ENCODE data around the gene GOLGA8T. TPM values are rescaled to one million over a fixed set of nuclear protein-coding genes. Genes with fewer than 3 reads are reported as not detected.
"Not testable (repeated sequence)": the region's sequence is repeated elsewhere in the genome, so short reads cannot be mapped to it uniquely, and the experiment has no call there.

GOLGA8T gene
- polyA plus RNA-seq, 1 of the 3 experiments (the other 2 are of a cell fraction): not detected

DNA sequence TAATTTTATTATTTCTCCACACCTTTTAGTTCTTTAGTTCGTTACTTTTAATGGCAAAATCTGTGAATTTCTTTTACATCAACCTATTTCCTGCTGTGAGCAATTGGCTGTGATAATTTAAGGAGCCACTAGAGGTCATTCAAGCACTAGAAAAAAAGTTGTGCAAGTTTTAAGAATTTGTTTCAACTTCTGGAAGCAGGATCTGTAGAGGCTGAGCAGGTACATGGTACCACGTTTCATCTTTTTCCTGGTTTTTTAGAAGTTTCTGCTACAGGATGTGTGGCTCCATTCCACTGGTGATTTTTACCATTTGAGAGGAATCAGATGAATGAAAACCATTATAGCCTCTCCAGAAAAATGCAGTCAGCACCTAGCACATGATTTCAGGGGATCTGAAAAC is 4.8 kb upstream of the GOLGA8T start:
- H3K4me1 ChIP-seq (ENCODE audit: control insufficient read depth in 1 of 2, insufficient read depth in 2 of 2, low read depth in 1 of 2, low read length in 1 of 2); H3K36me3 ChIP-seq (replicated peaks in 1 of 2; ENCODE audit: control insufficient read depth in 1 of 2, insufficient read depth in 2 of 2, low read length in 1 of 2); H4K20me1 ChIP-seq (ENCODE audit: insufficient read depth); H2AFZ ChIP-seq (ENCODE audit: low read depth); H3F3A ChIP-seq (replicated peaks; ENCODE audit: insufficient read depth); H3K27ac ChIP-seq (ENCODE audit: low read depth in 2 of 2, low read length in 1 of 2); H3K79me2 ChIP-seq (ENCODE audit: insufficient read depth); H3K9me3 ChIP-seq; POLR2A ChIA-PET; DNase-seq; H3K9me2 ChIP-seq; H3K4me3 ChIP-seq (ENCODE audit: low read depth in 2 of 2, low read length in 1 of 2); CTCF ChIA-PET; H3K9ac ChIP-seq; H3K4me2 ChIP-seq; H3K27me3 ChIP-seq (ENCODE audit: insufficient read depth): not testable (repeated sequence)
- WGBS (ENCODE audit: low lambda C conversion rate): 0% methylated on average over 2 of the region's 2 CpGs
- TF ChIP-seq CTCF (IDR thresholded peaks at IDR 0.05): peak; percentile 26; the same call in 1 of the 2 replicates
- TF ChIP-seq RAD21 (IDR thresholded peaks at IDR 0.05; ENCODE audit: low read length): 0 out of 2 replicates have a peak, but pooled peaks have one; percentile 6

DNA sequence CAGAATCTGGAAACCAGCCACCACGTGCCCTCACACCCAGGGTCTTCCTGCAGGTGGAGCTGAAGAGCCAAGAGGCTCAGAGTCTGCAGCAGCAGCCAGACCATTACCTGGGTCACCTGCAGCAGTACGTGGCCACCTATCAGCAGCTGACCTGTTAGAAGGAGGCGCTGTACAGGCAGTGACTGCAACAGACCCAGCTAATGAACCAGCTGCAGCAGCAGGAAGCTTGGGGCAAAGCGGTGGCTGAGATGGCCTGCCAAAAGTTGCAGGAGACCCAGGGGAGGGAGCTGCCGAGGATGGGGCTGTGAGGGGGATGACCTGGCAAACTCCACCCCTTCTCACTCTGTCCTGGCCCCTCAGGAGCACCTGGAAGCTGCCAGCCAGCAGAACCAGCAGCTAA is 8.4 kb downstream of the GOLGA8T start:
- H4K20me1 ChIP-seq (ENCODE audit: insufficient read depth); H3K9ac ChIP-seq; H3K36me3 ChIP-seq (replicated peaks in 1 of 2; ENCODE audit: control insufficient read depth in 1 of 2, insufficient read depth in 2 of 2, low read length in 1 of 2); H3K4me3 ChIP-seq (ENCODE audit: low read depth in 2 of 2, low read length in 1 of 2); H2AFZ ChIP-seq (ENCODE audit: low read depth); H3K27me3 ChIP-seq (ENCODE audit: insufficient read depth); POLR2A ChIA-PET; H3K79me2 ChIP-seq (ENCODE audit: insufficient read depth); H3K4me1 ChIP-seq (ENCODE audit: control insufficient read depth in 1 of 2, insufficient read depth in 2 of 2, low read depth in 1 of 2, low read length in 1 of 2); DNase-seq; CTCF ChIA-PET; H3K27ac ChIP-seq (ENCODE audit: low read depth in 2 of 2, low read length in 1 of 2); H3F3A ChIP-seq (replicated peaks; ENCODE audit: insufficient read depth); H3K4me2 ChIP-seq; H3K9me2 ChIP-seq; H3K9me3 ChIP-seq: not testable (repeated sequence)
- WGBS (ENCODE audit: low lambda C conversion rate): no CpG with 5 or more reads among the region's 5 CpGs

GRCh38 chr15:30149891-30150290 is 15.0 kb downstream of the GOLGA8T start:
- H3K4me2 ChIP-seq; H2AFZ ChIP-seq (ENCODE audit: low read depth); H3K9ac ChIP-seq; H3K4me1 ChIP-seq (ENCODE audit: control insufficient read depth in 1 of 2, insufficient read depth in 2 of 2, low read depth in 1 of 2, low read length in 1 of 2); CTCF ChIA-PET; DNase-seq; H3K4me3 ChIP-seq (ENCODE audit: low read depth in 2 of 2, low read length in 1 of 2); H3K9me3 ChIP-seq; POLR2A ChIA-PET; H3K27ac ChIP-seq (ENCODE audit: low read depth in 2 of 2, low read length in 1 of 2); H3K79me2 ChIP-seq (ENCODE audit: insufficient read depth); H3K9me2 ChIP-seq; H3F3A ChIP-seq (replicated peaks; ENCODE audit: insufficient read depth); H3K27me3 ChIP-seq (ENCODE audit: insufficient read depth); H4K20me1 ChIP-seq (ENCODE audit: insufficient read depth); H3K36me3 ChIP-seq (replicated peaks in 1 of 2; ENCODE audit: control insufficient read depth in 1 of 2, insufficient read depth in 2 of 2, low read length in 1 of 2): not testable (repeated sequence)
- no CpG with 5 or more reads among the region's 8 CpGs for WGBS (ENCODE audit: low lambda C conversion rate)

DNA sequence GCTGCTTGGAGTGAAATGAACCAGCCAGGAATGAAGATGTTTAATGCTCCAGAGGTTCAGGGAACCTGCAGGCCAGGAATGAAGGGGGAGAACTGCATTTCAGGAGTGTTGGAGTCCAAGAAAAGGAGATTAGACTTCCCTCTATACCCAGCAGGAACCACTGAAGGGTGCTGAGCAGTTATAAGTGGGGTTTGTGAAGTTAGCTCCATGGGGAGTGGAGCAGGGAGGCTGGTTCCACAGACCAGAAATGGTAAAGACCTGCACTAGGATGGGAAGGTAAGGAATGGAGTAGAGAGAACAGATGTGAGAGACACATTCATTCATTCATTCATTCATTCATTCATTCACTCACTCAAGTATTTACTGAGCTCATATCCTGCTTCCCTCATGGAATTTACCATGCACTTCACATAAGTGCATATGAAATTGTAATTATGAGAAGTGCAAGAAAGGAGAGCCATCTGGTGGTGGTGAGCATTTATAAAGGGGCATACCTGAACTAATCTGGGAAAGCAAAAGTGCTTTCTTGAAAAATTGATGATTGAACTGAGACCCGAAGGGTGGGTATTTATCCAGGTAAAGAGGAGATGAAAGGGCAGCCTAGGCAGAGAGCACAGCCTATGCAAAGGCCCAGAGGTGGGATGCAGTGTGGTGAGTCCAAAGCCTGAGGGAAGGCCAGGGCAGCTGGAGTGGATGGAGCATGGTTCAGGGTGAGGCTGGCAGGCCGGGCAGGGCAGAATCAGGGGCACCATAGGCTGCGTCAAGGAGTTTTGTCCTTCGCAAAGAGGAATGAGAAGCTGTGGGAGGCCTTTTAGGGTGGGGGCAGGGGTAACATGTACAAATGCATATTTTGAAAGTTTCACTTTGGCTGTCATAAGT is 27.9 kb downstream of the GOLGA8T start:
- 45% methylated on average over 4 of the region's 4 CpGs for WGBS (ENCODE audit: low lambda C conversion rate)
- H3K27me3 ChIP-seq (ENCODE audit: insufficient read depth); H3F3A ChIP-seq (replicated peaks; ENCODE audit: insufficient read depth); H4K20me1 ChIP-seq (ENCODE audit: insufficient read depth); H3K9me2 ChIP-seq; H3K79me2 ChIP-seq (ENCODE audit: insufficient read depth); H3K4me2 ChIP-seq; H3K36me3 ChIP-seq (replicated peaks in 1 of 2; ENCODE audit: control insufficient read depth in 1 of 2, insufficient read depth in 2 of 2, low read length in 1 of 2); DNase-seq; H3K4me1 ChIP-seq (ENCODE audit: control insufficient read depth in 1 of 2, insufficient read depth in 2 of 2, low read depth in 1 of 2, low read length in 1 of 2); H3K4me3 ChIP-seq (ENCODE audit: low read depth in 2 of 2, low read length in 1 of 2); H3K27ac ChIP-seq (ENCODE audit: low read depth in 2 of 2, low read length in 1 of 2); CTCF ChIA-PET; POLR2A ChIA-PET; H2AFZ ChIP-seq (ENCODE audit: low read depth); H3K9me3 ChIP-seq; H3K9ac ChIP-seq: not testable (repeated sequence)

DNA sequence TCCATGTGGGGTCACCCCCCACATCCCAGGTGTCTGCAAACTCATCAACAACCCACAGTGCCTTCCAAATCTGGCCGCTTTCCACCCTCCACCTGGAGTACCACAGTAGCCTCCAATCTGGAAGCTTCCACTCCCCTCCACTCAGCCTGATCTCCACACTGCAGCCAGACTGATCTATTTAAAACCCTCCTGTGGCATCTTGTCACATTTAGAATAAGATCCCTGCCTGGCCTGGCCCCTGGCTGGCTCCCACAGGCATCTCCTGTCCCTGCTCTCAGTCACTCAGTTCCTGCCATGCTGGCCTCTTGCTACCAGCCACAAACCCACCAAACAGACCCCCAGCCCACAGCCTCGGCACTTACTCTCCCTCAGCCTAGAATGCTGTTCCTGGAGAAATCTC is 28.9 kb downstream of the GOLGA8T start:
- H3K4me2 ChIP-seq; H3K4me1 ChIP-seq (ENCODE audit: control insufficient read depth in 1 of 2, insufficient read depth in 2 of 2, low read depth in 1 of 2, low read length in 1 of 2); H3K9me3 ChIP-seq; H2AFZ ChIP-seq (ENCODE audit: low read depth); H3K27me3 ChIP-seq (ENCODE audit: insufficient read depth); H4K20me1 ChIP-seq (ENCODE audit: insufficient read depth); H3K36me3 ChIP-seq (replicated peaks in 1 of 2; ENCODE audit: control insufficient read depth in 1 of 2, insufficient read depth in 2 of 2, low read length in 1 of 2); H3K9me2 ChIP-seq; CTCF ChIA-PET; H3K9ac ChIP-seq; H3K79me2 ChIP-seq (ENCODE audit: insufficient read depth); H3K4me3 ChIP-seq (ENCODE audit: low read depth in 2 of 2, low read length in 1 of 2); DNase-seq; H3F3A ChIP-seq (replicated peaks; ENCODE audit: insufficient read depth); POLR2A ChIA-PET; H3K27ac ChIP-seq (ENCODE audit: low read depth in 2 of 2, low read length in 1 of 2): not testable (repeated sequence)
- 33% methylated on average over 1 of the region's 2 CpGs for whole genome bisulfite sequencing (ENCODE audit: low lambda C conversion rate)

- H3K79me2 ChIP-seq (ENCODE audit: insufficient read depth); DNase-seq; H3K4me1 ChIP-seq (ENCODE audit: control insufficient read depth in 1 of 2, insufficient read depth in 2 of 2, low read depth in 1 of 2, low read length in 1 of 2); H3K27ac ChIP-seq (ENCODE audit: low read depth in 2 of 2, low read length in 1 of 2); H3K27me3 ChIP-seq (ENCODE audit: insufficient read depth); H3K9ac ChIP-seq; POLR2A ChIA-PET; H4K20me1 ChIP-seq (ENCODE audit: insufficient read depth); H3K36me3 ChIP-seq (replicated peaks in 1 of 2; ENCODE audit: control insufficient read depth in 1 of 2, insufficient read depth in 2 of 2, low read length in 1 of 2); H3F3A ChIP-seq (replicated peaks; ENCODE audit: insufficient read depth); H3K4me2 ChIP-seq; H3K9me3 ChIP-seq; H2AFZ ChIP-seq (ENCODE audit: low read depth); H3K9me2 ChIP-seq; H3K4me3 ChIP-seq (ENCODE audit: low read depth in 2 of 2, low read length in 1 of 2); CTCF ChIA-PET: not testable (repeated sequence)
- no CpG with 5 or more reads among the region's 7 CpGs for WGBS (ENCODE audit: low lambda C conversion rate)
Observed at GRCh38 chr15:30164257-30164656, 29.4 kb downstream of the GOLGA8T start.

Measured in SK-N-SH (cell line).